Mucosa of descending colon (tissue), 3 donors: Measurements from ENCODE around the gene PTCD2. TPM values are rescaled to one million over a fixed set of nuclear protein-coding genes. Genes with fewer than 3 reads are reported as not detected.

ENCODE experiments used
- ATAC-seq: fragments of 200-7000 bp; cut with Tn5 transposase; one replicate; pipeline ENCODE4 v1.9.1; 2020; ENCODE audit warnings: mild to moderate bottlenecking, moderate library complexity
- DNase-seq, 3 donors: peaks; one replicate each; pipeline ENCODE4 v3.0.0-alpha.2; 2020
- H3K36me3 ChIP-seq: fragments of 200-600 bp; one replicate; pipeline ENCODE4 v1.8.0; 2021; ENCODE audit warnings: low read depth, mild to moderate bottlenecking
- H3K4me1 ChIP-seq: fragments of 200-600 bp; one replicate; pipeline ENCODE4 v1.8.0; 2021; ENCODE audit warnings: low read depth, mild to moderate bottlenecking
- H3K4me3 ChIP-seq: fragments of 200-600 bp; one replicate; pipeline ENCODE4 v1.8.0; 2021; ENCODE audit warnings: mild to moderate bottlenecking
- H3K9me3 ChIP-seq: fragments of 200-600 bp; one replicate; pipeline ENCODE4 v1.8.0; 2021; ENCODE audit warnings: mild to moderate bottlenecking
- intact Hi-C, 2 donors: fragments of 100-400 bp; cut with DNase I in 1 of 2; cut with micrococcal nuclease in 1 of 2; formaldehyde crosslinking; loops; one replicate each; pipeline versions ENCODE4 v1.11.0 to v1.11.1; 2022; cut with DNase I, micrococcal nuclease
- total RNA-seq, 3 donors: library from RNA; stranded (reverse); fragmentation: NEBNext Ultra II Directional in 2 of 3; extraction: Animal tissue kit (Norgen Biotek cat#: 25700) in 2 of 3; gene quantifications; one replicate each; pipeline versions ENCODE4 v1.2.1 to v1.2.4, GENCODE V29; 2021 to 2023
- TF ChIP-seq, protein P1 (sequence below): fragments of 200-600 bp; IDR thresholded peaks from one replicate; pipeline ENCODE4 v1.8.0; 2022; ENCODE audit warnings: antibody characterized with exemption, mild to moderate bottlenecking
- donor health status: DM: no; HTN: no; CAD: no; lungs with moderate emphysema.
- donor health status: DM: no; HTN: no; CAD: no.
- donor health status: DM: no; HTN: yes; CAD: no.

PTCD2 gene
- total RNA-seq, 3 donors from 2014 or later: 4.7 to 6.3 (median 5.2) TPM

DNA sequence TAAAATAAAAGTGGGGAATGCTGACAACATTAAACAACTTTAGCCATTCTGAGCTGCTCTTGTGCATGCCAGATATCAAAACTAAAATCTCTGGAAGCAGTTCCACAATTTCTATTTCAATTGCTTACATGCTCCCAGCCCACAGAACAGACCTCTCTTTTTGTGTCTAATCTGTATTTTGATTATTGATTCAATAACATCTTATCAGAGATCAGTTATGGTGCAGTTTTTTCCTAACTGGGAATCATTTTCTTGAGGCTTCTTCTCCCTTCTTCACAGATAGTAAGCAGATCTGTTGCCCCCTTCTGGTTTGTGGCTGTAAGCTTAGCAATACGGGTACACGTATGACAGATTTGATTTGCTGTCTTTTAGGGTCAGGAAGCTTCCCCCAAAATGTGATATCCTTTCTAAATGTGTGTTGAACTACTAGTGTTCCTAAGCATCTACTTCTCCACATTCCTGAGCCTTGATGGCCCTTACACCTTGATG is 39.5 kb upstream of the PTCD2 start:
- DNase-seq (peak in 1 of 3 donors; percentile 16), ATAC-seq (no peak)
- intact Hi-C loops: loop anchor here in 1 of 2 donors (10.0 kb wide), 1 partner anchor 146 kb away; no protein-coding TSS in a partner anchor

DNA sequence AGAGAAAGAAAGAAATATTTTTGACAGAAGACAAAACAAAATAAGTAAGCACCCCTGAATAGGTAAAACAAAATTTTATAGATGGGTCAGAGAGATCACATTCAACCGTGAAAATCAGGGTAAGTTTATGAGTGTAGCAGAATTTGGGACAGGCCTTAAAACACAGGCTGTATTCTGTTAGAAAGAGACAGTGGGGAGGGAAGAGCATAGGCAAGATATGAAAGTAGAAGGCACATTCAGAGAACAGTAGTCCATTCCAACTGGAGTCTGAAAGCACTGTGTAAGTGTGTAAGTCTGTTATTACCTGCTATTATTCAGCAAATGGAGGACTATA is 38.8 kb upstream of the PTCD2 start:
- intact Hi-C loops: loop anchor here in 1 of 2 donors (10.0 kb wide), 1 partner anchor 147 kb away; no protein-coding TSS in a partner anchor
- ATAC-seq (no peak), DNase-seq (no peak)
- no peaks in the 10 kb centered on the region for H3K9me3 ChIP-seq
- no peaks in the 10 kb centered on the region for H3K36me3 ChIP-seq
- H3K4me3 ChIP-seq: no peak overlapping the region
- TF ChIP-seq, protein P1, sequence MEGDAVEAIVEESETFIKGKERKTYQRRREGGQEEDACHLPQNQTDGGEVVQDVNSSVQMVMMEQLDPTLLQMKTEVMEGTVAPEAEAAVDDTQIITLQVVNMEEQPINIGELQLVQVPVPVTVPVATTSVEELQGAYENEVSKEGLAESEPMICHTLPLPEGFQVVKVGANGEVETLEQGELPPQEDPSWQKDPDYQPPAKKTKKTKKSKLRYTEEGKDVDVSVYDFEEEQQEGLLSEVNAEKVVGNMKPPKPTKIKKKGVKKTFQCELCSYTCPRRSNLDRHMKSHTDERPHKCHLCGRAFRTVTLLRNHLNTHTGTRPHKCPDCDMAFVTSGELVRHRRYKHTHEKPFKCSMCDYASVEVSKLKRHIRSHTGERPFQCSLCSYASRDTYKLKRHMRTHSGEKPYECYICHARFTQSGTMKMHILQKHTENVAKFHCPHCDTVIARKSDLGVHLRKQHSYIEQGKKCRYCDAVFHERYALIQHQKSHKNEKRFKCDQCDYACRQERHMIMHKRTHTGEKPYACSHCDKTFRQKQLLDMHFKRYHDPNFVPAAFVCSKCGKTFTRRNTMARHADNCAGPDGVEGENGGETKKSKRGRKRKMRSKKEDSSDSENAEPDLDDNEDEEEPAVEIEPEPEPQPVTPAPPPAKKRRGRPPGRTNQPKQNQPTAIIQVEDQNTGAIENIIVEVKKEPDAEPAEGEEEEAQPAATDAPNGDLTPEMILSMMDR: no peak
- no peaks in the 10 kb centered on the region for H3K4me1 ChIP-seq

More for the DNA sequence above, 39.5 kb upstream of the PTCD2 start:
- Histone ChIP-seq H3K4me3 (no peak overlapping the region), H3K9me3 (no peaks in the 10 kb centered on the region), H3K36me3 (no peaks in the 10 kb centered on the region), H3K4me1 (no peaks in the 10 kb centered on the region)
- TF ChIP-seq, protein P1: no peak

DNA sequence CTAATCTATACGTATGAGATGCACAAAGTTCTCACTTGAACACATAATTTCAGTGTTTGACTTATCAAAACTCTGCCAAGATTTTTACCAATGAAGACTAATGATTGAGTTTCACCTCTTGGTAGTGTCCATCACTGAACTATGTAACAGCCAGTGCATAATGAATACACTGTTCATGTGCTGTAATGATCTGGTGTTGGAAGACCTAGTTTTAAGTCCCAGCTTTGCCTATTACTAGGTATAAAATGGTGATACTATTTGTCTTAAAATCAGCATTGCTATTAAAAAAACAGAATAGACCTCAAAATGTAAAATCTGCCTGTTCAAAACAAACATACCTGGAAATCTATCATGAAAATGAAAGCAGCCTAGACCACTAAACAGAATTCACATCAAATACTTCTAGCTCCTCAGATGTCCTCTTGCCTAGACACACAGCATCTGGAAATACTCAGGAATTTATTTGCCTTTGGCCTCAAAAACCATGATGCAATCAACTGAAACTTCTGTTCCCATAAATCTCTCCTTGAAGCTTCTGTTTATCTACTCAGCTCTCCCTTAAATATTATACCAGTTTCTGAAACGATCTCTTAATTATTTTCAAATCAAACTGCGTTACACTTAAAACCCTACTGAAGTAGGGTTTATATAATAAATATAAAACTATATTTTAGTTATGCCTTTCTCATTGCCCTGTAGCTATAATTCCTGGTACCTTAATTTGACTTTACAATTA is 38.2 kb upstream of the PTCD2 start:
- no peaks in the 10 kb centered on the region for H3K36me3 ChIP-seq
- H3K4me3 ChIP-seq: no peak overlapping the region
- H3K4me1 ChIP-seq: no peaks in the 10 kb centered on the region
- H3K9me3 ChIP-seq: no peaks in the 10 kb centered on the region
- TF ChIP-seq, protein P1: no peak
- no peak for DNase-seq
- no peak for ATAC-seq
- intact Hi-C loops: loop anchor here in 1 of 2 donors (10.0 kb wide), 1 partner anchor 147 kb away; no protein-coding TSS in a partner anchor

DNA sequence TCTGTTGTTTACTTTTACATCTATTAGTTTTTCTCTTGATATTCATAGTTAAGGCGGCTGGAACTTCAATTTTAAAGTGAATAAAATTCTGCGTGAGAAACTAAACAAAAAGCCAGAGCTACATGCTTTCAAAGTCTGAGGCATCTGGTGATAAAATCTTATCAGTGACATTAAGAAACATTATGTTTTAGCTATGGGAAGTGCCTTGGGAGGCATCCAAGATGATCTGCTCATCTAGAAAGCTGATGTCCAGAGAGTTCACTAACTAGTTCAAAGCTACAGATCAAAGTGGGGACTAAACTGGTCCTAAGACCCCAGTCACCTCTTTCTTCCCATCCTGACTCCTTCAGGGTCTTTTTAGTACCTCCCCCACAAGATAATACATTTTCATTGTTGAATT is 37.3 kb upstream of the PTCD2 start:
- Histone ChIP-seq H3K4me1 (no peaks in the 10 kb centered on the region), H3K4me3 (no peak overlapping the region), H3K9me3 (no peaks in the 10 kb centered on the region), H3K36me3 (no peaks in the 10 kb centered on the region)
- no peak for ATAC-seq
- intact Hi-C loops: loop anchor here in 1 of 2 donors (10.0 kb wide), 1 partner anchor 148 kb away; no protein-coding TSS in a partner anchor
- TF ChIP-seq, protein P1: no peak
- no peak for DNase-seq

DNA sequence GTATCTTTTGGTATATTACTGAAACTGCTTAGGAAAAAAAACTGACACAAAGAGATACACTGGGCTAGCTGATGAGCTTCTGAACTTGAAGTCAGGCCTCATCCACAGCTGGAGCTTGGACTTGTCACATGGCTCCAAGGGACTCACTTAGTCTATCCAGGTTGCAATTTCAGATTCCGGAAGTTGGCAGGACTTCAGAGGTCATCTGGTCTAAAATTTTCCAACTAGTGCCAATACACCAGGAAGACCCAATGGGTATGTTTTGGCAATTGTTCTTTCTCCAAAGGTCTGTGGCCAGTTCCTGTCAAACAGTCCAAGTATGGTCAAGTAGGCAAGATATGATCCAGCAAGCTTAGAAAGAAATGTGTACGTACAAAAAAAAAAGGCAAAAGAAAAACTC is 36.8 kb upstream of the PTCD2 start:
- intact Hi-C loops: loop anchor here in 1 of 2 donors (10.0 kb wide), 1 partner anchor 149 kb away; no protein-coding TSS in a partner anchor
- DNase-seq (no peak), ATAC-seq (no peak)
- Histone ChIP-seq H3K36me3 (no peaks in the 10 kb centered on the region), H3K9me3 (no peaks in the 10 kb centered on the region), H3K4me3 (no peak overlapping the region), H3K4me1 (no peaks in the 10 kb centered on the region)
- TF ChIP-seq, protein P1: no peak
